ENCODE data around the gene YWHAH.

GRCh38 chr22:31995046-31995445, 50.7 kb downstream of the YWHAH start:
- TF ChIP-seq, protein P1, sequence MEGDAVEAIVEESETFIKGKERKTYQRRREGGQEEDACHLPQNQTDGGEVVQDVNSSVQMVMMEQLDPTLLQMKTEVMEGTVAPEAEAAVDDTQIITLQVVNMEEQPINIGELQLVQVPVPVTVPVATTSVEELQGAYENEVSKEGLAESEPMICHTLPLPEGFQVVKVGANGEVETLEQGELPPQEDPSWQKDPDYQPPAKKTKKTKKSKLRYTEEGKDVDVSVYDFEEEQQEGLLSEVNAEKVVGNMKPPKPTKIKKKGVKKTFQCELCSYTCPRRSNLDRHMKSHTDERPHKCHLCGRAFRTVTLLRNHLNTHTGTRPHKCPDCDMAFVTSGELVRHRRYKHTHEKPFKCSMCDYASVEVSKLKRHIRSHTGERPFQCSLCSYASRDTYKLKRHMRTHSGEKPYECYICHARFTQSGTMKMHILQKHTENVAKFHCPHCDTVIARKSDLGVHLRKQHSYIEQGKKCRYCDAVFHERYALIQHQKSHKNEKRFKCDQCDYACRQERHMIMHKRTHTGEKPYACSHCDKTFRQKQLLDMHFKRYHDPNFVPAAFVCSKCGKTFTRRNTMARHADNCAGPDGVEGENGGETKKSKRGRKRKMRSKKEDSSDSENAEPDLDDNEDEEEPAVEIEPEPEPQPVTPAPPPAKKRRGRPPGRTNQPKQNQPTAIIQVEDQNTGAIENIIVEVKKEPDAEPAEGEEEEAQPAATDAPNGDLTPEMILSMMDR (IDR thresholded peaks at IDR 0.05; ENCODE audit: borderline replicate concordance, extremely low read depth, low read length, poor library complexity, severe bottlenecking): peak; percentile 32
- TF ChIP-seq EZH2 (IDR thresholded peaks at IDR 0.05; ENCODE audit: borderline replicate concordance, low read depth, low read length, severe bottlenecking): no peak

All from DND-41 (cell line).